ENCODE data around the gene TLR8. TPM values are rescaled to one million over a fixed set of nuclear protein-coding genes. Genes with fewer than 3 reads are reported as not detected.

The TLR8 gene
- total RNA-seq, 1 donor from 2014 or later: 35.4 TPM

- Histone ChIP-seq H3K27ac (peak overlapping the region; percentile 74), H3K36me3 (no peaks in the 10 kb centered on the region), H3K9me3 (no peaks in the 10 kb centered on the region), H3K4me3 (no peak overlapping the region), H3K4me1 (peaks cover 26% of the 10 kb centered on the region), H3K27me3 (ENCODE audit: low read depth) (no peaks in the 10 kb centered on the region)
- ATAC-seq (no peak), DNase-seq (no peak)
- TF ChIP-seq, protein P1, sequence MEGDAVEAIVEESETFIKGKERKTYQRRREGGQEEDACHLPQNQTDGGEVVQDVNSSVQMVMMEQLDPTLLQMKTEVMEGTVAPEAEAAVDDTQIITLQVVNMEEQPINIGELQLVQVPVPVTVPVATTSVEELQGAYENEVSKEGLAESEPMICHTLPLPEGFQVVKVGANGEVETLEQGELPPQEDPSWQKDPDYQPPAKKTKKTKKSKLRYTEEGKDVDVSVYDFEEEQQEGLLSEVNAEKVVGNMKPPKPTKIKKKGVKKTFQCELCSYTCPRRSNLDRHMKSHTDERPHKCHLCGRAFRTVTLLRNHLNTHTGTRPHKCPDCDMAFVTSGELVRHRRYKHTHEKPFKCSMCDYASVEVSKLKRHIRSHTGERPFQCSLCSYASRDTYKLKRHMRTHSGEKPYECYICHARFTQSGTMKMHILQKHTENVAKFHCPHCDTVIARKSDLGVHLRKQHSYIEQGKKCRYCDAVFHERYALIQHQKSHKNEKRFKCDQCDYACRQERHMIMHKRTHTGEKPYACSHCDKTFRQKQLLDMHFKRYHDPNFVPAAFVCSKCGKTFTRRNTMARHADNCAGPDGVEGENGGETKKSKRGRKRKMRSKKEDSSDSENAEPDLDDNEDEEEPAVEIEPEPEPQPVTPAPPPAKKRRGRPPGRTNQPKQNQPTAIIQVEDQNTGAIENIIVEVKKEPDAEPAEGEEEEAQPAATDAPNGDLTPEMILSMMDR (IDR thresholded peaks at IDR 0.05): no peak
- intact Hi-C loops (cut with DNase I): no loop called here
These were observed 40.0 kb downstream of the TLR8 start for GRCh38 chrX:12946406-12946805.

DNA sequence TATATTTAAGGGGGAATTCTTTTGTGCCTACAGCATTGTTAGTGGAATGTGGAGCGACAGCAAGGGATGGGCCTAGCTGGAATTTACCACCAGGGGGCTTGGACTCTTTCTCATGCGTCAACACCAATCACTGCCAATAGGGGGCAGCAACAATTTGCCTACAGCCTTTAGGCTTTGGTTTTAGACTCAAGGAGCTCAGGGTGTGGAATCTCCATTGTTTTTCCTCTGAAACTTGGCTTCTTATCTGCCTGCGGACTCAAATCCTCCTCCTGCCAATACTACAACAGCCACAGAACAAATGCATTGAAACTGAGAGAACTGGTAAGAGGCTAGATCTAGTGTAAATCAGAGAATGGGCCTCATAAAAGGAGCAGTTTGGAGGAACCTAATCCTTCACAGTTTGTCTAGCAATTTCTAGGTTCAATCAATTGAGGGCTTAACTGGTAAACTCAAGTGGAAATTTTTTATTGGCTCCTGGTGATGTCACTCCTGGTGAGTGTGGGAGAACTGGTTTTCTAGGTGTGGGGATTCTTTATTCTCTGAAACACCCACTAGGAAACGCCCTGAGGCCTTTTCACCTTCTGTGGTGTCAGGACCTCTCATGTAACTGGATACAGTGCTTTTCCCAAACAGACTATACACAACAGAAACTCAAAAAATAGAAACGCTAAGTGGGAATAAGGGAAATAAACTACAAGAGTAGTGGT, 40.6 kb downstream of the TLR8 start:
- DNase-seq (no peak), ATAC-seq (peak; percentile 88 to 92)
- TF ChIP-seq, protein P1 (IDR thresholded peaks at IDR 0.05): peak; percentile 81
- peaks cover 26% of the 10 kb centered on the region for H3K4me1 ChIP-seq
- no peaks in the 10 kb centered on the region for H3K36me3 ChIP-seq
- peak overlapping the region; percentile 74 for H3K27ac ChIP-seq
- no peak overlapping the region for H3K4me3 ChIP-seq
- H3K9me3 ChIP-seq: no peaks in the 10 kb centered on the region
- no peaks in the 10 kb centered on the region for H3K27me3 ChIP-seq (ENCODE audit: low read depth)
- intact Hi-C loops (cut with DNase I): no loop called here

DNA sequence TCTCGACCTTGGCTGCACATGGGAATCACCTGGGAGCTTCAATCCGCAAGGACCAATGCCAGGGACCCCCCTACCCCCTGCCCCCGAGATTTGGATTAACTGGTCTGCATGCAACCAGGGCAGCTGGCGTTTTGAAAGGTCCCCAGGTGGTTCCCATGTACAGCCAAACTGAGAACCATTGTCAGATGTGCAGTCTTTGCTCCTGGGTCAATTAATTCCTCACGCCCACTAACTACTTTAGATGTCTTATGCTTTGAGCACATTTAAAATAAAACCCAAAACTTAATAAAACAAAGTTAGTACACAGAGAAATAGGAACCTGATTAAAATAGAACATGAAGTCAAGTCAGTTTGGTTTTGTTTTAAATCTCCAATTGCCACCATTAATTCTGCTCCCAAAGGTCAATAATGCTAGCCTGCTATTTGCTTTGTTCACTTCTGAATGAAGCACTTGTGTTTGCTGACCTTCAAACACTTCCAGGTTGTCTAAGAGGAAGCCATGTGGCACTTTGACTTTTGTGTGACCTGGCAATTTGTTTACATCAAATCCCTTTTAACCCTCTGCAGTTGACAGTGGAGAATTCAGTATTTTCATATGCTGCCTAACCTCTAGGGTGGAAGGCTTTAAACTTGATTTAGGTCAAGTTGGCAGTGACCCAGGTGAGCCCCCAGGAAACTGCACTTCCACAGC, 41.3 kb downstream of the TLR8 start:
- intact Hi-C loops (cut with DNase I): no loop called here
- DNase-seq: no peak
- H3K36me3 ChIP-seq: no peaks in the 10 kb centered on the region

DNA sequence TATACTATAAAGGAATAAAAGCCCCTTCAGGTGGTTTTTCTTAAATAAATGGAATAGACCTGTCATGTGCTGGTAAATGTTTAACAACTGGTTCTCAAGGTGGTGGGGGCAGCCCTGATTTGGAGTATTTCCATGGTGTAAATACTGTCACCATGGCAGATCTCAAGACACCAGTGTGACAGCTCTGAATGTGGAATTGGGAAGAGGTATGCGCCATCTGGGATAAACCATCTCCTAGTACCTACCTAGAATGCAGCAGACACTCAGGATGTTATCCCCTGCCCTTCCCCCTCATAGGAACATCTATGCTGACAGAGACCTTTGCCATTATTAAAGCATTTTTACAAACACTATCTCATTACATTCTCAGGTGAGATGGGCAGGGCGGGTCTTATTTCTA, 42.1 kb downstream of the TLR8 start:
- intact Hi-C loops (cut with DNase I): no loop called here
- DNase-seq: no peak
- TF ChIP-seq, protein P1 (IDR thresholded peaks at IDR 0.05): no peak
- Histone ChIP-seq H3K4me1 (peaks cover 26% of the 10 kb centered on the region), H3K36me3 (no peaks in the 10 kb centered on the region), H3K9me3 (no peaks in the 10 kb centered on the region), H3K4me3 (no peak overlapping the region), H3K27me3 (ENCODE audit: low read depth) (no peaks in the 10 kb centered on the region), H3K27ac (no peak overlapping the region)
- no peak for ATAC-seq

More for the DNA sequence above, 41.3 kb downstream of the TLR8 start:
- TF ChIP-seq, protein P1 (IDR thresholded peaks at IDR 0.05): no peak
- no peak for ATAC-seq
- Histone ChIP-seq H3K9me3 (no peaks in the 10 kb centered on the region), H3K27ac (peak overlapping the region; percentile 74), H3K27me3 (ENCODE audit: low read depth) (no peaks in the 10 kb centered on the region), H3K4me3 (no peak overlapping the region), H3K4me1 (peaks cover 26% of the 10 kb centered on the region)

- no peak overlapping the region for H3K4me3 ChIP-seq
- intact Hi-C loops (cut with DNase I): no loop called here
- H3K27me3 ChIP-seq (ENCODE audit: low read depth): no peaks in the 10 kb centered on the region
- ATAC-seq: no peak
- peaks cover 26% of the 10 kb centered on the region for H3K4me1 ChIP-seq
- no peaks in the 10 kb centered on the region for H3K9me3 ChIP-seq
- TF ChIP-seq, protein P1 (IDR thresholded peaks at IDR 0.05): no peak
- H3K36me3 ChIP-seq: no peaks in the 10 kb centered on the region
- no peak for DNase-seq
- peak overlapping the region; percentile 80 for H3K27ac ChIP-seq
These were observed 42.9 kb downstream of the TLR8 start for GRCh38 chrX:12949205-12949926.
